Measurements from ENCODE around the gene OR5K2. TPM values are rescaled to one million over a fixed set of nuclear protein-coding genes. Genes with fewer than 3 reads are reported as not detected.

Gene OR5K2
- total RNA-seq, 1 donor from 2014 or later = not detected

GRCh38 chr3:98519351-98519750 is 21.9 kb downstream of the OR5K2 start:
- DNase-seq (no peak), ATAC-seq (ENCODE audit: poor library complexity) (no peak)
- intact Hi-C loops (cut with DNase I) = no loop called here

- intact Hi-C loops (cut with DNase I) = no loop called here
- DNase-seq = no peak
- peak; percentile 67 for ATAC-seq (ENCODE audit: poor library complexity)
Measured at GRCh38 chr3:98521897-98522543, 24.5 kb downstream of the OR5K2 start.

GRCh38 chr3:98522544-98523281 is 25.2 kb downstream of the OR5K2 start, which contains the start of gene CLDND1:
TSS of gene CLDND1 (minus strand) at chr3:98522902. CDS start at chr3:98521424, 1,478 bp downstream.
- ATAC-seq (ENCODE audit: poor library complexity) = peak; percentile 100
- peak; percentile 99 for DNase-seq
- intact Hi-C loops (cut with DNase I) = no loop called here

- intact Hi-C loops (cut with DNase I) = no loop called here
- ATAC-seq (ENCODE audit: poor library complexity) = no peak
- no peak for DNase-seq
Measured at GRCh38 chr3:98525494-98525893, 28.0 kb downstream of the OR5K2 start.

- DNase-seq = no peak
- ATAC-seq (ENCODE audit: poor library complexity) = no peak
- intact Hi-C loops (cut with DNase I) = no loop called here
Measured at GRCh38 chr3:98528474-98529346, 31.2 kb downstream of the OR5K2 start.

- intact Hi-C loops (cut with DNase I) = no loop called here
- no peak for ATAC-seq (ENCODE audit: poor library complexity)
Measured at GRCh38 chr3:98529856-98530459, 32.5 kb downstream of the OR5K2 start.

GRCh38 chr3:98530676-98531075 is 33.2 kb downstream of the OR5K2 start:
- ATAC-seq (ENCODE audit: poor library complexity) (no peak), DNase-seq (no peak)
- intact Hi-C loops (cut with DNase I) = no loop called here

More at GRCh38 chr3:98529856-98530459, 32.5 kb downstream of the OR5K2 start:
- DNase-seq = no peak

GRCh38 chr3:98531622-98532274 is 34.3 kb downstream of the OR5K2 start, which contains the start of gene GPR15:
TSS of gene GPR15 (plus strand) at chr3:98531978. CDS start at chr3:98532034, 56 bp downstream.
- intact Hi-C loops (cut with DNase I) = no loop called here
- DNase-seq = no peak
- ATAC-seq (ENCODE audit: poor library complexity) = no peak

GRCh38 chr3:98532275-98532637 is 34.8 kb downstream of the OR5K2 start:
- DNase-seq (no peak), ATAC-seq (ENCODE audit: poor library complexity) (no peak)
- intact Hi-C loops (cut with DNase I) = no loop called here

- DNase-seq (no peak), ATAC-seq (ENCODE audit: poor library complexity) (no peak)
- intact Hi-C loops (cut with DNase I) = no loop called here
Measured at GRCh38 chr3:98532709-98533571, 35.5 kb downstream of the OR5K2 start.

- DNase-seq (no peak), ATAC-seq (ENCODE audit: poor library complexity) (no peak)
- intact Hi-C loops (cut with DNase I) = no loop called here
Measured at GRCh38 chr3:98534168-98534567, 36.7 kb downstream of the OR5K2 start.

- intact Hi-C loops (cut with DNase I) = no loop called here
Measured at GRCh38 chr3:98534734-98535133, 37.3 kb downstream of the OR5K2 start.

GRCh38 chr3:98536456-98537017 is 39.1 kb downstream of the OR5K2 start:
- DNase-seq (no peak), ATAC-seq (ENCODE audit: poor library complexity) (no peak)
- intact Hi-C loops (cut with DNase I) = no loop called here

More at GRCh38 chr3:98534734-98535133, 37.3 kb downstream of the OR5K2 start:
- DNase-seq (no peak), ATAC-seq (ENCODE audit: poor library complexity) (no peak)

- DNase-seq = no peak
- intact Hi-C loops (cut with DNase I) = no loop called here
Measured at GRCh38 chr3:98540346-98540745, 42.9 kb downstream of the OR5K2 start.

GRCh38 chr3:98541695-98542094 is 44.2 kb downstream of the OR5K2 start:
- intact Hi-C loops (cut with DNase I) = no loop called here
- DNase-seq (no peak), ATAC-seq (ENCODE audit: poor library complexity) (no peak)

More at GRCh38 chr3:98540346-98540745, 42.9 kb downstream of the OR5K2 start:
- ATAC-seq (ENCODE audit: poor library complexity) = no peak

GRCh38 chr3:98542623-98543022 is 45.1 kb downstream of the OR5K2 start:
- no peak for ATAC-seq (ENCODE audit: poor library complexity)
- no peak for DNase-seq
- intact Hi-C loops (cut with DNase I) = no loop called here

- DNase-seq = no peak
- intact Hi-C loops (cut with DNase I) = no loop called here
- no peak for ATAC-seq (ENCODE audit: poor library complexity)
Measured at GRCh38 chr3:98545940-98546339, 48.5 kb downstream of the OR5K2 start.

Measured in Right ventricle myocardium superior (tissue), 1 donor.